ENCODE data around the gene ZKSCAN1. TPM values are rescaled to one million over a fixed set of nuclear protein-coding genes. Genes with fewer than 3 reads are reported as not detected.

The ZKSCAN1 gene
- total RNA-seq, 3 donors from 2014 or later = 30.6 to 65.1 (median 52.4) TPM

DNA sequence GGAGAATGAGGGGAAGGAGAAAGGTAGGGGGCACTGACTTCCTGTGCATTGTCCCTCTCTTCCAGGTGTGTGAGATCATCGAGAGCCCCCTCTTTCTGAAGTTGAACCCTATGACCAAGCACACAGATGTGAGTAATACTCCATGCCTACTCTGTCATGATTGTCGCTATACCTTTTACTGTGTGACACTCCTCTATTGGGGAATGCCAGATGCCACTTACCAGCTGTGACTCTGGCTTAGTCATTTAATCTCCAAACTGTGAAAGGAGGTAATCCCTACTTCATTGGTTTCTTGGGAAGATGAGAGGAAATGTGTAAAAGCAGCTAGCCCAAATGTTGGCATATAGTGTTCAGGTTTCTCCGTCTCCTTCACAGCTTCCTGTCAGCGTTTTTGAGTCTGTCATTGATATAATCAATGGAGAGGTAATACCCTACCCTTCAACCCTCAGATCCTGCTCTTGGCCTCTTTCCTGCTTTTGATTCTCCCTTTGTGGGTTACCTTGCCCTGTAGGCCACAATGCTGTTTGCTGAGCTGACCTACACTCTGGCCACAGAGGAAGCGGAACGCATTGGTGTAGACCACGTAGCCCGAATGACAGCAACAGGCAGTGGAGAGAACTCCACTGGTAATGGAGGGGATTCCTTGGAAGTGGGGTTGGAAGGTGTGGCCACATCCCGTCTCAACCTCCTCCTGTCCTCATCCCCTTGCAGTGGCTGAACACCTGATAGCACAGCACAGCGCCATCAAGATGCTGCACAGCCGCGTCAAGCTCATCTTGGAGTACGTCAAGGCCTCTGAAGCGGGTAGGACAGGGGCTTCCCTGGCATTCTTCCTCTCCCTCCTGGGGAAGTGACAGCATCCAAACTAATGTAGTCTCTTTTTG lies 75.4 kb downstream of the ZKSCAN1 start:
- Histone ChIP-seq H3K4me1 (peaks cover 0 to 3% of the 10 kb centered on the region in 2 donors), H3K36me3 (peaks cover 9% of the 10 kb centered on the region), H3K27ac (no peak overlapping the region), H3K27me3 (no peaks in the 10 kb centered on the region), H3K9me3 (no peaks in the 10 kb centered on the region), H3K4me3 (no peak overlapping the region)
- DNase-seq (ENCODE audit: low spot score in 2 of 2) = no peak
- intact Hi-C loops (cut with DNase I; ENCODE audit: low total_unique reads) = no loop called here
- TF ChIP-seq POLR2A (IDR thresholded peaks at IDR 0.05) = no peak
- TF ChIP-seq POLR2AphosphoS5 (IDR thresholded peaks at IDR 0.05) = no peak
- TF ChIP-seq, protein P1, sequence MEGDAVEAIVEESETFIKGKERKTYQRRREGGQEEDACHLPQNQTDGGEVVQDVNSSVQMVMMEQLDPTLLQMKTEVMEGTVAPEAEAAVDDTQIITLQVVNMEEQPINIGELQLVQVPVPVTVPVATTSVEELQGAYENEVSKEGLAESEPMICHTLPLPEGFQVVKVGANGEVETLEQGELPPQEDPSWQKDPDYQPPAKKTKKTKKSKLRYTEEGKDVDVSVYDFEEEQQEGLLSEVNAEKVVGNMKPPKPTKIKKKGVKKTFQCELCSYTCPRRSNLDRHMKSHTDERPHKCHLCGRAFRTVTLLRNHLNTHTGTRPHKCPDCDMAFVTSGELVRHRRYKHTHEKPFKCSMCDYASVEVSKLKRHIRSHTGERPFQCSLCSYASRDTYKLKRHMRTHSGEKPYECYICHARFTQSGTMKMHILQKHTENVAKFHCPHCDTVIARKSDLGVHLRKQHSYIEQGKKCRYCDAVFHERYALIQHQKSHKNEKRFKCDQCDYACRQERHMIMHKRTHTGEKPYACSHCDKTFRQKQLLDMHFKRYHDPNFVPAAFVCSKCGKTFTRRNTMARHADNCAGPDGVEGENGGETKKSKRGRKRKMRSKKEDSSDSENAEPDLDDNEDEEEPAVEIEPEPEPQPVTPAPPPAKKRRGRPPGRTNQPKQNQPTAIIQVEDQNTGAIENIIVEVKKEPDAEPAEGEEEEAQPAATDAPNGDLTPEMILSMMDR (IDR thresholded peaks at IDR 0.05) = no peak

Other genes with a start within 250 kb of the ZKSCAN1 start
- under 1 TPM; 0.33 to 0.64 (median 0.59) TPM for gene CYP3A4, start 231.4 kb upstream of the ZKSCAN1 start, total RNA-seq
- not detected for gene CYP3A43, start 187.6 kb upstream of the ZKSCAN1 start, total RNA-seq
- gene OR2AE1, start 138.6 kb upstream of the ZKSCAN1 start, total RNA-seq = under 1 TPM; 0.32 to 0.98 (median 0.88) TPM
- gene TRIM4, start 96.1 kb upstream of the ZKSCAN1 start, total RNA-seq = 10 to 100 TPM; 46.1 to 65.9 (median 57.7) TPM
- gene GJC3, start 86.0 kb upstream of the ZKSCAN1 start, total RNA-seq = 10 to 100 TPM in 1 of 3 donors, 1 to 10 TPM in 1, under 1 TPM in 1; 0.80 to 25.6 (median 6.6) TPM
- gene AZGP1, start 39.6 kb upstream of the ZKSCAN1 start, total RNA-seq = 1,000 to 10,000 TPM in 2 of 3 donors, 10 to 100 TPM in 1; 40.0 to 4,981 (median 3,161) TPM
- 10 to 100 TPM; 12.8 to 21.8 (median 13.0) TPM for gene ZSCAN21, start 34.2 kb downstream of the ZKSCAN1 start, total RNA-seq
- gene ZNF3, start 66.1 kb downstream of the ZKSCAN1 start, total RNA-seq = 10 to 100 TPM; 19.4 to 43.6 (median 31.5) TPM
- gene COPS6, start 73.4 kb downstream of the ZKSCAN1 start, total RNA-seq = 10 to 100 TPM; 40.8 to 73.4 (median 49.6) TPM
- 10 to 100 TPM; 46.9 to 51.7 (median 50.1) TPM for gene MCM7, start 85.8 kb downstream of the ZKSCAN1 start, total RNA-seq
- gene AP4M1, start 86.0 kb downstream of the ZKSCAN1 start, total RNA-seq = 10 to 100 TPM; 13.8 to 23.3 (median 18.7) TPM
- 10 to 100 TPM; 31.5 to 35.0 (median 34.4) TPM for gene TAF6, start 103.8 kb downstream of the ZKSCAN1 start, total RNA-seq
- gene CNPY4, start 104.0 kb downstream of the ZKSCAN1 start, total RNA-seq = 10 to 100 TPM in 2 of 3 donors, 1 to 10 TPM in 1; 7.2 to 11.8 (median 11.3) TPM
- 1 to 10 TPM; 2.7 to 6.9 (median 4.5) TPM for gene MBLAC1, start 111.4 kb downstream of the ZKSCAN1 start, total RNA-seq
- 100 to 1,000 TPM; 154 to 285 (median 207) TPM for gene LAMTOR4, start 133.3 kb downstream of the ZKSCAN1 start, total RNA-seq
- gene TRAPPC14, start 143.1 kb downstream of the ZKSCAN1 start, total RNA-seq = 10 to 100 TPM in 2 of 3 donors, 1 to 10 TPM in 1; 3.4 to 16.1 (median 12.6) TPM
- 1 to 10 TPM in 2 of 3 donors, under 1 TPM in 1; 0.98 to 2.5 (median 1.9) TPM for gene GAL3ST4, start 153.0 kb downstream of the ZKSCAN1 start, total RNA-seq
- 1 to 10 TPM; 1.4 to 3.6 (median 3.4) TPM for gene GPC2, start 161.8 kb downstream of the ZKSCAN1 start, total RNA-seq
- gene STAG3, start 162.3 kb downstream of the ZKSCAN1 start, total RNA-seq = 1 to 10 TPM in 2 of 3 donors, under 1 TPM in 1; 0.80 to 3.3 (median 1.3) TPM
- gene PVRIG, start 204.4 kb downstream of the ZKSCAN1 start, total RNA-seq = 1 to 10 TPM in 1 of 3 donors, under 1 TPM in 2; 0.32 to 1.2 (median 0.66) TPM

Data from breast epithelium (tissue), 4 donors.